K562 (cell line): ENCODE data around the gene AZGP1. TPM values are rescaled to one million over a fixed set of nuclear protein-coding genes. Genes with fewer than 3 reads are reported as not detected.

ENCODE experiments used
- GTF2E2 ChIP-seq: fragments of 200-800 bp; sonication (Bioruptor generic); IDR thresholded peaks from 2 replicates; pipeline ENCODE4 v1.6.1; 2016; ENCODE audit warnings: missing genetic modification characterization, missing compliant biosample characterization
- SREBF1 ChIP-seq: fragments of 150-350 bp; IDR thresholded peaks from 2 replicates; pipeline ENCODE4 v1.6.1; 2014; ENCODE audit warnings: antibody characterized with exemption, low read depth, low read length, borderline replicate concordance
- polyA plus RNA-seq, 8 experiments: library from polyadenylated mRNA; depleted of rRNA in 4 of 8; stranded (reverse) in 5 of 8; unstranded in 3 of 8; fragments of >200 nt; fragmentation: Nextera tagmentation in 2 of 8; fragmentation: Illumina TruSeq in 1 of 8; extraction: Ambion mirVana in 2 of 8; extraction: Trizol in 1 of 8; gene quantifications; 2 replicates each; pipeline versions ENCODE4 v1.2.1 to v1.2.3, GENCODE V29; 2011 to 2014; ENCODE audit warnings: inconsistent platforms in 1 of 8, missing spikeins in 1 of 8
- total RNA-seq, 7 experiments: library from RNA; depleted of rRNA in 6 of 7; stranded (reverse); fragments of >200 nt in 6 of 7; fragmentation: Illumina TruSeq in 2 of 7; extraction: Trizol in 2 of 7; gene quantifications; 2 replicates each; pipeline versions ENCODE4 v1.2.1 to v1.2.3, GENCODE V29; 2011 to 2021; ENCODE audit warnings: low replicate concordance in 1 of 7
- TF ChIP-seq, protein P1 (sequence below): fragments of 150-350 bp; conservative IDR thresholded peaks from 2 replicates; pipeline ENCODE4 v1.6.1; 2014; ENCODE audit warnings: low read length
- TF ChIP-seq, protein P2 (sequence below): sonication (generic); formaldehyde crosslinking; IDR thresholded peaks from 2 replicates; pipeline ENCODE4 v1.8.0; 2022; ENCODE audit warnings: mild to moderate bottlenecking, missing genetic modification reagents
- TF ChIP-seq, protein P3 (sequence below): IDR thresholded peaks from 3 replicates; pipeline ENCODE4 v1.6.1; 2011; ENCODE audit warnings: borderline replicate concordance, mild to moderate bottlenecking, moderate library complexity; ENCODE audit not compliant: insufficient read length; ENCODE audit errors: extremely low read depth
- TF ChIP-seq, protein P4 (sequence below), 3 experiments: fragments of 200-800 bp in 1 of 3; sonication (Bioruptor generic) in 1 of 3; sonication (generic) in 1 of 3; formaldehyde crosslinking in 1 of 3; IDR thresholded peaks; 2 replicates each; pipeline versions ENCODE4 v1.6.1 to v1.8.0; 2016 to 2022; ENCODE audit warnings: mild to moderate bottlenecking in 2 of 3, missing compliant biosample characterization in 2 of 3, missing genetic modification characterization in 2 of 3, missing genetic modification reagents in 1 of 3
- TF ChIP-seq, protein P5 (sequence below): fragments of 450-650 bp; IDR thresholded peaks from 2 replicates; pipeline ENCODE4 v1.6.1; 2018; ENCODE audit not compliant: partially characterized antibody

AZGP1 gene
- total and polyA plus RNA-seq, 9 of the 15 experiments (the other 6 are each of a cell fraction or from before 2014, with no cell fraction given): 0.18 to 0.53 TPM; not detected in 7

DNA sequence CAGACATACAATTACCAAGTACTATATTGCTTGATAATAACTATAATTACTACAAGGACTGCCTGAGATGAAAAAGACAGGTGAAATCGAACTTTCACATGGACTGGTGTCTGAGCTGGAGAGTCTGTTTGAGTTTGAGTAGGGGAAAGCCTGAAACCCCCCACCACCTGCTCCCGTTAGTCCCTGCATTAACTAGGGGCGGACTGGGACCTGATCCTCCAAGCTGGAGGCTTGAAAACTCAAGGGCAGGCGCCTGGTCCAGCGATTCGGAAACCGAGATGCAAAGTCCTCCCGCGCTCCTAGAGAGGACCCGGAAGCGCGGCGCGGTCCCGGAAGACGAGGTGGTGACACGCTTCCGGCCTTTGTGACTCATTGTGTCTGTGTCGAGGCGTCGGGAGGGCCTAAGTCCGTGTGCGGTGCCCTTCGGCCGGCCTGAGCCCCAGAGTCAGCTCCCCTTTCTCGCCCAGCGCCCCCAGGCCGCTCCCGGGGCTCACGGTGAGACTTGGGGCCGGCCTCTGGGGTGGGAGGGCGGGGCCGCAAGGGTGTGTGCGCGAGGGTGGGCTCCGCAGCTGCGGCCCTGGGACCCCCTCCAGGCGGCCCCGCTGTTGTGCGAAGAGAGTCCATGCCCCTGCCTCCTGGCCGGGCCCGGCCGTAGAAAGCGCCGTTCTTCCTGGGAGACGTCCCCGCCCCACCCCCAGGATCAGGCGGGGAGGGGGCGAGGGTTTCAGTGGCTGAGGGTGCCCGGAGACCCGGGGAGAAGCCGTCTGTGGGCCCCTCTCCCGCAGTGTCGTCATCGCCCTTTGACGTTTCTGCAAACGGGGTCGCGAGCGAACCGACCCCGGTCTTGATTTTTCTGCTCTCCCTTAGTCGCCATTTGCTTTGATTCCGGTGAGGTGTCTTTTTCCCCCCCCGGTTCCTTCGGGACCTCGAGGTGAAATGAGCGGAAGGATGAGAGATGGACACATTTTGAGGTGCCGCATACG is 39.7 kb upstream of the AZGP1 start, which contains the start of gene ZKSCAN1 (continued):
- TF ChIP-seq, protein P1, sequence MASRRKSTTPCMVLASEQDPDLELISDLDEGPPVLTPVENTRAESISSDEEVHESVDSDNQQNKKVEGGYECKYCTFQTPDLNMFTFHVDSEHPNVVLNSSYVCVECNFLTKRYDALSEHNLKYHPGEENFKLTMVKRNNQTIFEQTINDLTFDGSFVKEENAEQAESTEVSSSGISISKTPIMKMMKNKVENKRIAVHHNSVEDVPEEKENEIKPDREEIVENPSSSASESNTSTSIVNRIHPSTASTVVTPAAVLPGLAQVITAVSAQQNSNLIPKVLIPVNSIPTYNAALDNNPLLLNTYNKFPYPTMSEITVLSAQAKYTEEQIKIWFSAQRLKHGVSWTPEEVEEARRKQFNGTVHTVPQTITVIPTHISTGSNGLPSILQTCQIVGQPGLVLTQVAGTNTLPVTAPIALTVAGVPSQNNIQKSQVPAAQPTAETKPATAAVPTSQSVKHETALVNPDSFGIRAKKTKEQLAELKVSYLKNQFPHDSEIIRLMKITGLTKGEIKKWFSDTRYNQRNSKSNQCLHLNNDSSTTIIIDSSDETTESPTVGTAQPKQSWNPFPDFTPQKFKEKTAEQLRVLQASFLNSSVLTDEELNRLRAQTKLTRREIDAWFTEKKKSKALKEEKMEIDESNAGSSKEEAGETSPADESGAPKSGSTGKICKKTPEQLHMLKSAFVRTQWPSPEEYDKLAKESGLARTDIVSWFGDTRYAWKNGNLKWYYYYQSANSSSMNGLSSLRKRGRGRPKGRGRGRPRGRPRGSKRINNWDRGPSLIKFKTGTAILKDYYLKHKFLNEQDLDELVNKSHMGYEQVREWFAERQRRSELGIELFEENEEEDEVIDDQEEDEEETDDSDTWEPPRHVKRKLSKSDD: 0 out of 2 replicates have a peak, but pooled peaks have one; percentile 41
- TF ChIP-seq GTF2E2 (peak; percentile 69; the same call in 1 of the 2 replicates), SREBF1 (0 out of 2 replicates have a peak, but pooled peaks have one; percentile 22)
- TF ChIP-seq, protein P2, sequence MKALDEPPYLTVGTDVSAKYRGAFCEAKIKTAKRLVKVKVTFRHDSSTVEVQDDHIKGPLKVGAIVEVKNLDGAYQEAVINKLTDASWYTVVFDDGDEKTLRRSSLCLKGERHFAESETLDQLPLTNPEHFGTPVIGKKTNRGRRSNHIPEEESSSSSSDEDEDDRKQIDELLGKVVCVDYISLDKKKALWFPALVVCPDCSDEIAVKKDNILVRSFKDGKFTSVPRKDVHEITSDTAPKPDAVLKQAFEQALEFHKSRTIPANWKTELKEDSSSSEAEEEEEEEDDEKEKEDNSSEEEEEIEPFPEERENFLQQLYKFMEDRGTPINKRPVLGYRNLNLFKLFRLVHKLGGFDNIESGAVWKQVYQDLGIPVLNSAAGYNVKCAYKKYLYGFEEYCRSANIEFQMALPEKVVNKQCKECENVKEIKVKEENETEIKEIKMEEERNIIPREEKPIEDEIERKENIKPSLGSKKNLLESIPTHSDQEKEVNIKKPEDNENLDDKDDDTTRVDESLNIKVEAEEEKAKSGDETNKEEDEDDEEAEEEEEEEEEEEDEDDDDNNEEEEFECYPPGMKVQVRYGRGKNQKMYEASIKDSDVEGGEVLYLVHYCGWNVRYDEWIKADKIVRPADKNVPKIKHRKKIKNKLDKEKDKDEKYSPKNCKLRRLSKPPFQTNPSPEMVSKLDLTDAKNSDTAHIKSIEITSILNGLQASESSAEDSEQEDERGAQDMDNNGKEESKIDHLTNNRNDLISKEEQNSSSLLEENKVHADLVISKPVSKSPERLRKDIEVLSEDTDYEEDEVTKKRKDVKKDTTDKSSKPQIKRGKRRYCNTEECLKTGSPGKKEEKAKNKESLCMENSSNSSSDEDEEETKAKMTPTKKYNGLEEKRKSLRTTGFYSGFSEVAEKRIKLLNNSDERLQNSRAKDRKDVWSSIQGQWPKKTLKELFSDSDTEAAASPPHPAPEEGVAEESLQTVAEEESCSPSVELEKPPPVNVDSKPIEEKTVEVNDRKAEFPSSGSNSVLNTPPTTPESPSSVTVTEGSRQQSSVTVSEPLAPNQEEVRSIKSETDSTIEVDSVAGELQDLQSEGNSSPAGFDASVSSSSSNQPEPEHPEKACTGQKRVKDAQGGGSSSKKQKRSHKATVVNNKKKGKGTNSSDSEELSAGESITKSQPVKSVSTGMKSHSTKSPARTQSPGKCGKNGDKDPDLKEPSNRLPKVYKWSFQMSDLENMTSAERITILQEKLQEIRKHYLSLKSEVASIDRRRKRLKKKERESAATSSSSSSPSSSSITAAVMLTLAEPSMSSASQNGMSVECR (CRISPR knock-in tag): peak; percentile 50
- TF ChIP-seq, protein P3, sequence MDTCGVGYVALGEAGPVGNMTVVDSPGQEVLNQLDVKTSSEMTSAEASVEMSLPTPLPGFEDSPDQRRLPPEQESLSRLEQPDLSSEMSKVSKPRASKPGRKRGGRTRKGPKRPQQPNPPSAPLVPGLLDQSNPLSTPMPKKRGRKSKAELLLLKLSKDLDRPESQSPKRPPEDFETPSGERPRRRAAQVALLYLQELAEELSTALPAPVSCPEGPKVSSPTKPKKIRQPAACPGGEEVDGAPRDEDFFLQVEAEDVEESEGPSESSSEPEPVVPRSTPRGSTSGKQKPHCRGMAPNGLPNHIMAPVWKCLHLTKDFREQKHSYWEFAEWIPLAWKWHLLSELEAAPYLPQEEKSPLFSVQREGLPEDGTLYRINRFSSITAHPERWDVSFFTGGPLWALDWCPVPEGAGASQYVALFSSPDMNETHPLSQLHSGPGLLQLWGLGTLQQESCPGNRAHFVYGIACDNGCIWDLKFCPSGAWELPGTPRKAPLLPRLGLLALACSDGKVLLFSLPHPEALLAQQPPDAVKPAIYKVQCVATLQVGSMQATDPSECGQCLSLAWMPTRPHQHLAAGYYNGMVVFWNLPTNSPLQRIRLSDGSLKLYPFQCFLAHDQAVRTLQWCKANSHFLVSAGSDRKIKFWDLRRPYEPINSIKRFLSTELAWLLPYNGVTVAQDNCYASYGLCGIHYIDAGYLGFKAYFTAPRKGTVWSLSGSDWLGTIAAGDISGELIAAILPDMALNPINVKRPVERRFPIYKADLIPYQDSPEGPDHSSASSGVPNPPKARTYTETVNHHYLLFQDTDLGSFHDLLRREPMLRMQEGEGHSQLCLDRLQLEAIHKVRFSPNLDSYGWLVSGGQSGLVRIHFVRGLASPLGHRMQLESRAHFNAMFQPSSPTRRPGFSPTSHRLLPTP: no peak
- TF ChIP-seq, protein P4, sequence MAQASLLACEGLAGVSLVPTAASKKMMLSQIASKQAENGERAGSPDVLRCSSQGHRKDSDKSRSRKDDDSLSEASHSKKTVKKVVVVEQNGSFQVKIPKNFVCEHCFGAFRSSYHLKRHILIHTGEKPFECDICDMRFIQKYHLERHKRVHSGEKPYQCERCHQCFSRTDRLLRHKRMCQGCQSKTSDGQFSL (CRISPR knock-in tag; IDR thresholded peaks at IDR 0.05): peak; percentile 72; the same call in 1 of the 2 replicates
- TF ChIP-seq, protein P4 (tag; IDR thresholded peaks at IDR 0.05): peak in 1 of 2 experiments; percentile 44; a peak in 1 of 4 replicates
- TF ChIP-seq, protein P5, sequence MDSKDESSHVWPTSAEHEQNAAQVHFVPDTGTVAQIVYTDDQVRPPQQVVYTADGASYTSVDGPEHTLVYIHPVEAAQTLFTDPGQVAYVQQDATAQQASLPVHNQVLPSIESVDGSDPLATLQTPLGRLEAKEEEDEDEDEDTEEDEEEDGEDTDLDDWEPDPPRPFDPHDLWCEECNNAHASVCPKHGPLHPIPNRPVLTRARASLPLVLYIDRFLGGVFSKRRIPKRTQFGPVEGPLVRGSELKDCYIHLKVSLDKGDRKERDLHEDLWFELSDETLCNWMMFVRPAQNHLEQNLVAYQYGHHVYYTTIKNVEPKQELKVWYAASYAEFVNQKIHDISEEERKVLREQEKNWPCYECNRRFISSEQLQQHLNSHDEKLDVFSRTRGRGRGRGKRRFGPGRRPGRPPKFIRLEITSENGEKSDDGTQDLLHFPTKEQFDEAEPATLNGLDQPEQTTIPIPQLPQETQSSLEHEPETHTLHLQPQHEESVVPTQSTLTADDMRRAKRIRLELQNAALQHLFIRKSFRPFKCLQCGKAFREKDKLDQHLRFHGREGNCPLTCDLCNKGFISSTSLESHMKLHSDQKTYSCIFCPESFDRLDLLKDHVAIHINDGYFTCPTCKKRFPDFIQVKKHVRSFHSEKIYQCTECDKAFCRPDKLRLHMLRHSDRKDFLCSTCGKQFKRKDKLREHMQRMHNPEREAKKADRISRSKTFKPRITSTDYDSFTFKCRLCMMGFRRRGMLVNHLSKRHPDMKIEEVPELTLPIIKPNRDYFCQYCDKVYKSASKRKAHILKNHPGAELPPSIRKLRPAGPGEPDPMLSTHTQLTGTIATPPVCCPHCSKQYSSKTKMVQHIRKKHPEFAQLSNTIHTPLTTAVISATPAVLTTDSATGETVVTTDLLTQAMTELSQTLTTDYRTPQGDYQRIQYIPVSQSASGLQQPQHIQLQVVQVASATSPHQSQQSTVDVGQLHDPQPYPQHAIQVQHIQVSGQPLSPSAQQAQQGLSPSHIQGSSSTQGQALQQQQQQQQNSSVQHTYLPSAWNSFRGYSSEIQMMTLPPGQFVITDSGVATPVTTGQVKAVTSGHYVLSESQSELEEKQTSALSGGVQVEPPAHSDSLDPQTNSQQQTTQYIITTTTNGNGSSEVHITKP: no peak
